ACHN (cell line): ENCODE data around the gene RAVER1.

Experiments used
- DNase-seq: peaks from one replicate; pipeline ENCODE4 v3.0.0-alpha.2; 2015
- in situ Hi-C: cut with HindIII; loops from 2 replicates; pipeline ENCODE4 v1.10.0; 2017; ENCODE audit warnings: low sequenced_read_pairs, low pct_ligation_motif_present, low pct_unique_long_range_greater_than_20kb

Gene RAVER1

DNA sequence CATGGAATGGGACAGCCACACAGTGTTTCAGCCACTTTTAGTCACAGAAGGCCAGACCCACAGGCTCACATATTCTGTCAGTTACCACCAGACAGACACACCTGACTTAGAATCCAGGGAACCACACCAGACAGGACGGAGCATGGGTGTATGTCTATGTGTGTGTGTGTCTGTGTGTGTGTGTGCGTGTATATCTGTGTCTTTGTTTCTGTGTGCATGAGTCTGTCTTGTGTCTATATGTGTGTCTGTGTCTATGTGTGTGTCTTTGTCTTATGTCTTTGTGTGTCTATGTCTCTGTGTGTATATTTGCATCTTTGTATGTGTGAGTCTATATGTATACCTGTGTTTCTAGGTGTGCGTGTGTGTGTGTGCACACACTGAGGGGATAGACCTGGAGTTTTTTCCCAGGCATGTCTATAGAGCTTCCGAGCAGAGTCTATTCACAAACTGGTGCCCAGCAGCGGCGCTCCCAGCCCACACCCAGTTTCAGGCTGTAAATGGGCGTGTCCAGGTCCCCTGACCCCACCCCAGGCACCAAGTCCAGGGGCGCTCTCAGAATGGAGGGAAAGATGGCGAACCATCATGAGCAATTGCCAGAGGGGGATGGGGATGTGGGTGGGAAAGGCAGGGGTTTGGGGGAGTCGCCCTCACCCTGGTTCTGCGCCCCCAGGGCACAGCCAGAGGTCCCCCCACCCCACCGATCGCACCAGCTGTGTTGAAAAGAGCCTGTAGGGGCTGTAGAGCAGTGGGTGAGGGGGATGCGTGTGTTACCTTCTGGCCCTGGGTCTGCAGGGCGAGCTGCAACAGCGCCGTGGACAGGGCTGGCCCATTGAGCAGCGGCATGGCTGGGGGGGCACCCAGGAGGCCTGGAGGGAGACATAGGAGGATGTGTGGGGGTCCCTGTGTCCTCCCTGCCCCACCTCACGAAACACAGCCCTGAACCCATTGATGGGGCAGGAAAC lies 11.2 kb downstream of the RAVER1 start:
- DNase-seq, result no peak
- in situ Hi-C loops, result no loop called here

DNA sequence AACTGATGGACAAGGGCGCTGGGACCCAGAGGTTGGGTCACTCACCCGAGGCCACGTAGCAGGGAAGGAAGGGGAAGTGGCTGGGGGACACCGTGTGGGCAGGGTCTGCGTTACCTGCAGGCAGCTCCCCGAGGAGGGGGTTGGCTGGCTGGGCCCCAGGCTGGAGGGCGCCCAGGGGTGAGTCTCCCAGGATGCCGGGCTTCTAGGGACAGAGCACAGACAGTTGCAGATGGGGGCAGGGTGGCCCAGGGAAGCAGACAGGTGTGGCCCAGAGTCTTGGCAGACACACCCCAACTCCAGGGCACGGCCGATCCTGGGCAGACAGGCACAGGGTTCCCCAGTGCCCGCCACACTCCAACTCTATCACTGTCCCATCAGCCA lies 11.9 kb downstream of the RAVER1 start:
- in situ Hi-C loops, result no loop called here
- no peak for DNase-seq

DNA sequence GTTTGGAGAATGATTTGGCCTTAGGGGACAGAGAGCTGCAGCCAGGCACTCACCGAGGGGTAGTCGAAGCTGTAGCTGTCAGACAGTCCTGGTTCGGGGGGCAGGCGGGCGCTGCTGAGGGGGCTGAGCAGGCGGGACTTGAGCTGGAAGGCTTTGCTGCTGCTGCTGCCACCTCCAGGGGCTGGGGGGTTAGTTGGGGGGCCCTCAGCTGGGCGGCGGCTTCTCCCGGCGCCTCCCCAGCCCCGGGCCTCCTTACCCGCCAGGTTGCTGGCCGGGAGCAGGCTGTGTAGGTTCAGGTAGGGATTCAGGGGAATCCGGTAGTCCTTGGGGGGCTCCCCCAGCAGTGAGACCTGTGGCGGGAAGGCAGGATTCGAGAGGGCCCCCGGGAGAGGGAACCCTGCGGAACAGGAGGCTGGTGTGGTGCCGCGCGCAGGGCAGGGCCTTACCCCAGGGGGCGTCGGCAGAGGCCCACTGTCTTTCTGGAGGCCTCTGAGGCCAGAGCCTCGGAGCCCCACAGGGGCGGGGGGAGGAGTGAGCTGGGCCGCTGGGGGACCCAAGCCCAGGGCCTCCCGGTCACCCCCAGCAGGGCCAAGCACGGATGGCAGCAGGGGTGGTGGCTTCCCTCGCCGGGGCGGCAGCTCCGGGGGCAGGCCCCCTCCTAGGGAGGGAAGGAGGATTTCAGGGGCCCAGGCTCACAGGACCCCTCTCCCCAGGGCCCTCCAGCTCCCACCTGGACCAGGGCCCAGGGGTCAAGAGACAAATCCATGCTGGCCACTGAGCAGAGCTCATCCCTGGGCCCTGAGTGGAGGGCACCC lies 12.5 kb downstream of the RAVER1 start:
- DNase-seq, result no peak
- in situ Hi-C loops, result no loop called here

DNA sequence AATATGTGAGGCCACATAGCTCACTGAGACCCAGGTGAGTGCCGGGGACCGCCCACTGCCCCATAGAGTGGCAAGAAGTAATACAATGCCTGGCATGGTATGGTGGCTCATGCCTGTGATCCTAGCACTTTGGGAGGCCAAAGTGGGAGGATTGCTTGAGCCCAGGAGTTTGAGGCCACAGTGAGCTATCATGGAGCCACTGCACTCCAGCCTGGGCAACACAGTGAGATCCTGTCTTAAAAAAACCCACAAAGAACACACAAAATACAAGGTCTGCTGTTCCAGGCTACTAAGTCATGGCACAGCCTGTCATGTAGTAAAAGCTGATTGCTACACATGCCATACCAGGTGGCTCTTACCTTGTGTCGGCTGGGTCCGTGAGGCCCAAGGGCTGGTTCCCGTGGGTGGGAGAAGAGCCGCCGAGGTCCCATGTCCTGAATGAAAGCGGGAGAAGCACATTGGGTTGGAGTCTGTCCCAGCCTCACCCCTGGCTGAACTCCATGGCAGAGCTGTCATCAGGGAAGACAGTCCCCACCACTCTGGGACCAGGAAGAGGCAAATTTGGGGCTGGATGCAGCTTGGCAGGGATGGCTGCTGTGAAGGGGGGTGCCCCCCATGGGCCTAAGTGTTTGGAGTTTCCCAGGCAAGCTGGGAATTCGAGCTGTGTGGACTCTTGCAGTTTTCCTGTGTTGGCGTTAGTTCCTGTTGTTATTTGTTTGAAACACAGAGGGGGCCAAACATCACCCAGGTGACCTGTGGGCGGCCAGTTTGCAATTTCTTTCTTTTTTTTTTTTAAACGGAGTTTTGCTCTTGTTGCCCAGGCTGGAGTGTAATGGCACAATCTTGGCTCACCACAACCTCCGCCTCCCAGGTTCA lies 14.3 kb downstream of the RAVER1 start:
- in situ Hi-C loops, result no loop called here
- DNase-seq, result no peak

DNA sequence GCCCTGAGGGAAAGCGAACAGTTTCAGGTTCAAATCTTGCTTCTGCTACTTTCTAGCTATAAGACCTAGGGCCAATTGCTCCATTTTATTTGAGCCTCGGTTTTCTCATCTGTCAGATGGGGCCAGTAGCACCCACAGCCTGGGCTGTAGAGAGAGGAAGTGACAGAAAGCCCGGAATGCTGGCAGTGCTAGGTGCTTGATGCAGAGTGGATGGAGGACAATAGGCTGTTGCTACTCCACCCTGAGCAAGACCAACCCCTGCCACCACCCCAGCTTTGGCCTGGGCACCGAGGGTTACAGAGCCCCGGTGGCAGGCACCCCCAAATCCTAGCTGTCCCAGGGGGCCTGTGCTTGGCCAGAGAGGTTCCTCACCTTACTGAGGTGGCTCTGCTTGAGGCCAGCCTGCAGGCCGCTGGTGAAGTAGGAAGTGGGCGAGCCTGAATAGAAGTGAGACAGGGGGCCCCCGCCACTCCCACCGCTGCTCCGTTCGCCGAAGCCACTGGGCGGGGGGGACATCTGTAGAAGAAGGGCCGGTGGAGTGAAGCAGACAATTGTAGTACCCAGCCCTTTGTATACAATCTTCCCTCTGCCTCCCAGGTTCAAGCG lies 15.4 kb downstream of the RAVER1 start:
- in situ Hi-C loops, result no loop called here
- no peak for DNase-seq

DNA sequence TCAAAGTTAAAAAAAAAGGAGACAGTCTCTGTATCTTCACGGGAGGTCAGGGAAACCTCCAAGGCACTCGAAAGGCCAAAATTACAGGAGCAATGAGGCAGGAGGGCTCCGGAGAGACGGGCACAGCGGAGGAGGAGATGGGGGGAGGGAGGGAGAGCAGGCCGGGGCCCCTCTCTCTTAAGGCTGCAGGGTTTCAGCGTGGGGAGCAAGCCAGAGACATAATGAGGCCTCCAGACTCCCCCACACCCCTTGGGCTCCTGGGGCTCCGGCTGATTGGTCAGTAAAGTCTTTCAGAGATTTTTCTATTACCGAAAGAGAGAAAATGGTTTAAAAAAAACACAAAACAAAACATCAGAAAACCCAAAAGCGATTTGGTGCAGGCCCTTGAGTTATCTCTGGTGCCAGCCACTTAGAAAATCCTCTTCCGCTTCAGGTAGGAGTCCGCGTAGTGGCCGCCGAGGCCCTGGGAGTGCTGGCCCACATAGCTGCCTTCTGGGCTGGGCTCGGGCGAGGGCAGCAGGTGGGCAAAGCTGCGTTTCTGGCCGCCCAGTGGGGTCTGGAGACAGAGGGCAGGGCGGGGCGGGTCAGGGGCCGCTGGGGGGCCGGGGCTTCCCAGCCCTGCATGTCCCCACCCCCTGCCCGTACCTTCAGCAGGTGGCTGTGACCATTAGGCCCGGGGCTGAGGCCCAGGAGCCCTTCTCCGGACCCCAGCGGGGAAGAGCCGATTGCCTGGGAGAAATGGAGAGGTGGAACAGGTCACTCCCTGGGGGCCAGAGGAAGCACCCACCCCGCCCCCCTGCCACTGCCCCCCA lies 16.1 kb downstream of the RAVER1 start:
- in situ Hi-C loops, result no loop called here
- DNase-seq, result no peak

DNA sequence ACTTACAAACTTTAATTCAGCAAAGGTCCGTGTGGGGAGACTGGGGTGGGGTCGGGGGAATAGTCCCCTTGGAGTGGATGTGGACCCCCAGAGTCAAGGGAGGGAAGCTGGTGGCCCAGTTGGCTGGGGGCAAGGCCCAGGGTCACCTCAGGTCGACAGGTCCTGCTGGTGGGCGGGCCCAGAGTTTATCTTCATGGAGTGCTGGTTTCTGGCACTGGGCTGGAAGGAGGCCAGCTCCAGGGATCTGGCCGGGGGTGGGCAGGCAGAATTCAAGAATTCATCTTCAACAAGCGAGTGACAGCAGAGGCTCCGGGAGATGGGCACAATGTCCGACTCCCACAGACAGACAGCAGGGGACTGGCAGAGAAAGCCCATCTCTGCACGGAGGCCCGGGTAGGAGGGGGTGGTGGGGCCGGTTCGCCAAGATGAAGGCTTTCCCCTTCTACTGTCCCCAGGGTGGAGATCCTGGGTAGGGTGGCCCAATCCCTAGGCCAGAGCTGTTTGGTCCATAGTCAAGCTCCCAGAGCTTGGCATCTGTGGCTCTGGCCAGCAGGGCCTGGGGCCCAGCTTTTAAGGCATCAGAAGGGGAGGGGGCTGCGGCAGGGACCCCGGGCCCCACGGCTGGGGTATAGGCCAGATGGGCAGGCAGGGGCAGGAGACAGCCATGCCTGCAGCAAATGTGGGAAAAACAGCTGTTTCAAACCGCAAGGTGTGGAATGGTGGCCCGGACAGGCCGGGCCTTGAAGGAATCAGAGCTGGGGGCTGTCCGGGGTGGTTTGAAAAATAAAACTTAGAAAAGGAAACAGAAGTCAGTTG lies 16.9 kb downstream of the RAVER1 start:
- in situ Hi-C loops, result no loop called here
- DNase-seq, result no peak

DNA sequence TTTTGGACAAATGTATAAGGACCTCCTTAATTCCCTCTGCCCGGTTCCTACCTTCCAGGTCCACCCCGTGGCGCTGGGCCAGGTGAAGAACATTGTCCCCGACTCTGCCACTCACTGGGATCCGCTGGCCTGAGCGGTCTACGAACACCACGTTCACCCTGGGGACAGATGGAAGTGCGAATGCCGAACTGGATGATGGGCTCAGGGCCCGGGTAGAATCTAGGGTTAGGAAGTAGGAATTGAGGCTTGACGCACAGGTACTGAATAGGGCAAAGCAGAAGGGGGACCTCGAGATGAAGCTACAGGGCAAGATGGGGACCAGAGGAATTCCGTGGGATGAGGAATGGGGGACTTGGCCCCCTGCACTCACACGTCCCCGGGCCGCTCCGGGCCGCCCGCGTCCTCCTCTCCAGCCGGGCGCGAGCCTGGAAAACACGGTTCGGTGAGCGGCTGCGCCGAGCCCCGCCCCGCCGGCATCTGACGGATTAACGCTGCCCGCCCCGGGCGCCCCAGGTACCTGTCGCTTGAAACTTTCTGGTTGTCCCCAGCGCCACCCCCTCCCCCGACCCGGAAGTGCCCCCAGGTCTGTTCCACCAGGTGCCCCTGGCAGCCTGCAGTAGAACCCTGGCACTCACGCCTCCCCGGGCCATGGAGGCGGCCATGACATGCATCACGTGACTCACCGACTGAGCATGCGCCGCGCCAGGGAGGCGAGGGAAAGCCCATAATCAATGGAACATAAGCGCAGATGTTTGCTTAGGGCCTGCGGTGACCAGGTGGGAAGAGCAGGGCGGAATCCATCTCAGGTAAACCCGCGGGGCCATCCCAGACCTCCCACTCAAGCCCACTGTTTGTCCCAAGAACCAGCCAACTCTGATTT lies 17.8 kb downstream of the RAVER1 start, which contains the start of gene FDX2:
Gene FDX2, minus strand, starts transcription at position 681 of the 880 bp plus-strand sequence. Its CDS starts 19 bp downstream, at position 662.
- in situ Hi-C loops, result no loop called here
- peak; percentile 72 for DNase-seq

DNA sequence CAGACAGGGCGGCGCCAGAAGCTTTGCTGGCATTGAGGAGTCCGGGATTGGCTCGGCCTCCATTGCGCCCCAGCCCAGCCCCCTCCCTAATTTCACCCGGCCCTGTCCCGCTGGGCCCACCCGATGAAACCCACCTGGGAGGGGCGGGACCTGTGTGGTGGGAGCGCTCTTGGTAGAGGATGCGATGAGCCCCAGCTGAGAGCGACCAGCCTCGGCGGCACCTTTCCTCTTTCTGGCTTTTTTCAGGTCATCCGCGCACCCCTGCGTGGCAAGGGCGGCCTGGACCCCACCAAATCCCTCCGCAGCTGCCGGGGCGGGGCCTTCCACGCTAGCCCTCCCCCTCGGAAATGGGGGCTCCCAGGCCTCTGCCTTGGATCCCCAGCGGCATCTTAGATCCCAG lies 23.9 kb downstream of the RAVER1 start, which contains the start of gene ZGLP1:
Gene ZGLP1, minus strand, starts transcription at position 393 of the 400 bp plus-strand sequence.
- in situ Hi-C loops, result no loop called here
- no peak for DNase-seq

DNA sequence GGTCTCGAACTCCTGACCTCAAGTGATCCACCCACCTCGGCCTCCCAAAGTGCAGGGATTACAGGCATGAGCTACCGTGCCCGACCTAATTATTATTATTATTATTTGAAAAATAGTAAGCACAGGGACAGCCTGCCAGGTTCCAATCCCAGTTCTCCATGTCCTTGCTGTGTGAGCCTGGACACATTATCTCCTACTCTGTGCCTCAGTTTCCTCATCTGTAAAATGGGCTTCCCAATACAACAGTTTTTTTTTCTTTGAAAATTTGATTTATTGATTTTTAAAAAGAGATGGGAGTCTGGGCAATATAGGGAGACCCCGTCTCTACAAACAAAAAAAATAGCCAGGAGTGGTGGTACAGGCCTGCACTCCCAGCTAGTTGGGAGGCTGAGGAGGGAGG lies 27.0 kb downstream of the RAVER1 start:
- no peak for DNase-seq
- in situ Hi-C loops, result no loop called here

DNA sequence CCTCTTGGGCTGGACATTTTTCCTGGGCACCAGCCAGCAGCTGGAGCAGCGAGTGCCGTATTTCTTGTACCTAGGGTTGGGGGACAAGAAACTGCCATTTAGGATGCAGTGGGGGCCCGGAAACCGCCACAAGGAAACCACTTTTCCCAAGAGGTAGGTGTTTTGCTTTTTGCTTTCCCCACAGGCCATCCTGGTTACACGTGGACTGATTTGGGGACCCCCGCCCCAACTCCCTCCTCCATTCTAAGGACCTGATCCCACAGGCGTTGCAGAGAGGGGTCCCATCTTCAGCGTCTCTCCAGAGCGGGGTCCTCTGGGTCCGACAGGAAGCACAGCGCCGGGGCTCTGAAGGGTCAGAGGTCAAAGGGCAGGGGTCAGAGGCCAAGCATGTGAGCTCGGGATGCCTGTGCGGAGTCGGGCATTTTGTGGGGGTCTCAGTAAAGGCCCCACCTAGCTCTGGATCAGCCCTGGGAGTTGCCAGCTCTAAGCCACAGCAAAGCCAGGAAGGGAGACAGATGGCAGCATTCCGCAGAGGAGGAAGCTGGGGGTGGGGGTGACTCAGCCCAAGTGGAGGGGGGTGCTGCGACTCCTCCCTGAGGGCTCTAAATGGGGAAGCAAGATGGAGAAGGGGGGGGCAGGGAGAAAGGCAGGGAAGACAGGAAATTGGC lies 28.1 kb downstream of the RAVER1 start:
- no peak for DNase-seq
- in situ Hi-C loops, result no loop called here

DNA sequence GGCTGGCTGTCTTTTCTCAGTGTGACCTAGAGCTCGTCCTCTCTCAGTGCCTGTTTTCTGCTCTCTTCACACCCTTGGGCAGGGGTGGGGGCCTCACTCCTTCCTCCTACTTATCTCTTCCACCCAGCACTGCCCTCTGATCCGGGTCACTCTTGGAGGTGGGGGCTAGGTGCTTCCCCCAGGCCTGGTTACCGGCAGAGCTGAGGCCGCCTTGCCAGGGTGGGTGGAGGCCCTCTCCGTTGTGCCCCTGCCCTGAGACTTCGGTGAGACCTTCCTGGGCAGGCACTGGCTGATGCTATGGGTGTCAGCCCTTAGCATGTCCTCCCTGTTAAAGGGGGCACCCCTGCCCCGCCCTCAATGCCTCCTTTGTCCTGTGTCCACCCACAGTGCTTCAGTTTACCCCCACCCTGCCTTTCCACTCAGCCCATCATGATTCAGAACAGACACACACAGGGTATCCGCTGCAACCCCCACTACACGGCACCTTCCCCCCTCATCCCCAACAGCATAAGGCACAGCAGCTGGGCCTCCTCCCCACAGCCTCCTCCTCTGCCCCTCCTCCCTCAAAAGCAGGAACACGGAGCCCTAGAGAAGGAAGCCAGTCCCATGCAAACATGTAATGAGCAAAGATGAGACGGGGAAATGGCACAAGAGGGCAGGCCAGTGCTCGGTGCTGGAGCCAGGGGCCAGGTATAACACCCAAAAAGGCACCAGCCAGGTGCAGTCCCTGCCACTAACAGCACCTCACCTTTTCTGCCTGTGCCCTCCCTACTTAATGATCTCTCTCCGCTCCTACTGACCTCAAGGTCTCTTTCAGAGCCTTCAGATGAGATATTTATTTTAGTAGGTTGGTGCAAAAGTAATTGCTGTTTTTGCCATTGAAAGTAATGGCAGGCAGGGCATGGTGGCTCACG lies 33.5 kb downstream of the RAVER1 start:
- in situ Hi-C loops, result no loop called here
- no peak for DNase-seq

DNA sequence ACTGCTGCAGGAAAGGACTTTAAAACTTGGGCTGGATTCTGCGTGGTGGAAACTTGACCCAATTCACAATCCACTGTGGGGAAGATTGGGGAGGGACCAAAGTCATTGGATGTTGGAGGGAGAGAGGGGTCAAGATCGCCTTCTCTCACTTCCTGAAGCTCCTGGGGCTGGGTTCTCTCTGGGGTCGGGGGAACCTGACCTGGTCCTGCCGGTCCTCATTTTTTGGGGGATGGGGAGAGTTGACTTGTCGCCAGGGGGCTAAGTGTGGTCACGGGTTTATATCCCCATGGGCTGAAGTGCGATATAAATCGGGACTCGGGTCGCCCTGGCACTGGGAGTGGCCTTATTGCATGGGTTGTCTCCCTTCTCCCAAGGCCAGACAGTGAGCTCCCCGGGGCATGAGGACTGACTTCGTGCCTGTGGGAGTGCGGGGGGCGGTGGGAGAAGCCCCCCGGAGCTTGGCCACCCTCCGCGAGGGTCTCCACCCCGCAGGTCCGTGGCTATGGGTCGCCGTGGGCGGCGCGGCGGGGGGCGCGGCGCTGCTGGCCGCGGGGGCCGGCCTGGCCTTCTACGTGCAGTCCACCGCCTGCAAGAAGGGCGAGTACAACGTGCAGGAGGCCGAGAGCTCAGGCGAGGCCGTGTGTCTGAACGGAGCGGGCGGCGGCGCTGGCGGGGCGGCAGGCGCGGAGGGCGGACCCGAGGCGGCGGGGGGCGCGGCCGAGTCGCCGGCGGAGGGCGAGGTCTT lies 37.3 kb downstream of the RAVER1 start:
- in situ Hi-C loops, result no loop called here
- DNase-seq, result no peak
